HCT116 (cell line): ENCODE measurements around the gene DLEC1.

Experiments used
- EZH2phosphoT487 ChIP-seq: fragments of 200-600 bp; IDR thresholded peaks from 2 replicates; pipeline ENCODE4 v1.6.1; 2018; ENCODE audit warnings: antibody characterized with exemption, borderline replicate concordance
- POLR2AphosphoS5 ChIP-seq: IDR thresholded peaks from 2 replicates; pipeline ENCODE4 v1.6.1; 2011; ENCODE audit warnings: mild to moderate bottlenecking, low read depth, low read length, moderate library complexity
- SP1 ChIP-seq: IDR thresholded peaks from 2 replicates; pipeline ENCODE4 v1.6.1; 2012; ENCODE audit warnings: low read depth
- TF ChIP-seq, protein P1 (sequence below), 3 experiments: fragments of 200-600 bp in 1 of 3; sonication (generic) in 1 of 3; IDR thresholded peaks in 2 of 3; conservative IDR thresholded peaks in 1 of 3; 2 replicates each; pipeline ENCODE4 v1.5.1; 2012 to 2017; ENCODE audit warnings: low read depth in 2 of 3, low read length in 2 of 3, antibody characterized with exemption in 1 of 3, borderline replicate concordance in 1 of 3, control low read depth in 1 of 3, mild to moderate bottlenecking in 1 of 3, mixed read lengths in 1 of 3, mixed run types in 1 of 3, moderate library complexity in 1 of 3; ENCODE audit not compliant: insufficient read depth in 1 of 3
- TF ChIP-seq, protein P2 (sequence below): IDR thresholded peaks from 2 replicates; pipeline ENCODE4 v1.6.1; 2012; ENCODE audit warnings: low read depth
- TF ChIP-seq, protein P3 (sequence below): IDR thresholded peaks from 2 replicates; pipeline ENCODE4 v1.6.1; 2012

DNA sequence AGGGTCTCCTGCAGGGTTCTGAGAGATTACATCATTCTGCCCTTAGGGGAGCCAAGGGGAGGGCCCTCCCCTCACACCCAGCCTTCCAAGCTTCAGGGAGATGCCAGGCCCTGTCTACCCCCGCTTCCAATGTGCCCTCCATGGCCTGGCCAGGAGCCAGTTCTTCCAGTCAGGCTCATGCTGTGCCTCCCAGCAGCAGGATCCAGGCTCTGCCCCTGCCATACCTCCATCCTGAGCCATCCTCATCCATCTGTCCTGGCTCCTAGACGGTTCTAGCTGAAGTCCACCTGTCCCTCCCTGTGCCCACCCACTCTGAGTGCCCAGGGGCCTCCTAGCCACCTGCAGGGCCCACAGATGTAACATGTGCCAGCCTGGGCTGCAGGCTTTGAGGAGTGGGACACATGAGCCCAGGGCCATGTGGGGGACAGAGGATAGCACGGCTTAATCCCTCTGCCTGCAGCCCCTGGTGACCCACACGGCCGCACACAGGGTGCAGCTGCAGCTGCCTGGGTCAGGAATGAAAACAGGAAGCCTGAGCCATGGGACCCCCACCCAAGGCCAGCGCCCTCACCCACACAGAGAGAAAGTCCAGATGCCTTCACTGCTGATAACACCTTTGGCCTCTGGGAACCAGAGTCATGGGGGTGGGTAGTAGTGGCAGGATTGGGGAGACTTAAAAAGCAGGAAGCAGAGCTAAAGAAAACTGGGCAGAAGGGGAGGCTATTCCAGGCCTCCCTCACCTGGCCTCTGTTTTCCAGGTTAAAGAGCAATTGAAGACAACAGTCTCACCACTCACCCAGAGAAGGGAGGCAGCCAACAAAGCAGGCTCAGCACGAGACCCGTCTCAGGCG is 21.3 kb upstream of the DLEC1 start:
- no peak for TF ChIP-seq SP1
- no peak for TF ChIP-seq EZH2phosphoT487
- TF ChIP-seq, protein P1, sequence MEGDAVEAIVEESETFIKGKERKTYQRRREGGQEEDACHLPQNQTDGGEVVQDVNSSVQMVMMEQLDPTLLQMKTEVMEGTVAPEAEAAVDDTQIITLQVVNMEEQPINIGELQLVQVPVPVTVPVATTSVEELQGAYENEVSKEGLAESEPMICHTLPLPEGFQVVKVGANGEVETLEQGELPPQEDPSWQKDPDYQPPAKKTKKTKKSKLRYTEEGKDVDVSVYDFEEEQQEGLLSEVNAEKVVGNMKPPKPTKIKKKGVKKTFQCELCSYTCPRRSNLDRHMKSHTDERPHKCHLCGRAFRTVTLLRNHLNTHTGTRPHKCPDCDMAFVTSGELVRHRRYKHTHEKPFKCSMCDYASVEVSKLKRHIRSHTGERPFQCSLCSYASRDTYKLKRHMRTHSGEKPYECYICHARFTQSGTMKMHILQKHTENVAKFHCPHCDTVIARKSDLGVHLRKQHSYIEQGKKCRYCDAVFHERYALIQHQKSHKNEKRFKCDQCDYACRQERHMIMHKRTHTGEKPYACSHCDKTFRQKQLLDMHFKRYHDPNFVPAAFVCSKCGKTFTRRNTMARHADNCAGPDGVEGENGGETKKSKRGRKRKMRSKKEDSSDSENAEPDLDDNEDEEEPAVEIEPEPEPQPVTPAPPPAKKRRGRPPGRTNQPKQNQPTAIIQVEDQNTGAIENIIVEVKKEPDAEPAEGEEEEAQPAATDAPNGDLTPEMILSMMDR (IDR thresholded peaks at IDR 0.05 in 2 of 3, conservative IDR thresholded peaks at IDR 0.05 in 1 of 3; ENCODE audit: borderline replicate concordance in 1 of 3, insufficient read depth in 1 of 3, low read depth in 2 of 3, low read length in 2 of 3), result no peak
- no peak for TF ChIP-seq POLR2AphosphoS5
- TF ChIP-seq, protein P2, sequence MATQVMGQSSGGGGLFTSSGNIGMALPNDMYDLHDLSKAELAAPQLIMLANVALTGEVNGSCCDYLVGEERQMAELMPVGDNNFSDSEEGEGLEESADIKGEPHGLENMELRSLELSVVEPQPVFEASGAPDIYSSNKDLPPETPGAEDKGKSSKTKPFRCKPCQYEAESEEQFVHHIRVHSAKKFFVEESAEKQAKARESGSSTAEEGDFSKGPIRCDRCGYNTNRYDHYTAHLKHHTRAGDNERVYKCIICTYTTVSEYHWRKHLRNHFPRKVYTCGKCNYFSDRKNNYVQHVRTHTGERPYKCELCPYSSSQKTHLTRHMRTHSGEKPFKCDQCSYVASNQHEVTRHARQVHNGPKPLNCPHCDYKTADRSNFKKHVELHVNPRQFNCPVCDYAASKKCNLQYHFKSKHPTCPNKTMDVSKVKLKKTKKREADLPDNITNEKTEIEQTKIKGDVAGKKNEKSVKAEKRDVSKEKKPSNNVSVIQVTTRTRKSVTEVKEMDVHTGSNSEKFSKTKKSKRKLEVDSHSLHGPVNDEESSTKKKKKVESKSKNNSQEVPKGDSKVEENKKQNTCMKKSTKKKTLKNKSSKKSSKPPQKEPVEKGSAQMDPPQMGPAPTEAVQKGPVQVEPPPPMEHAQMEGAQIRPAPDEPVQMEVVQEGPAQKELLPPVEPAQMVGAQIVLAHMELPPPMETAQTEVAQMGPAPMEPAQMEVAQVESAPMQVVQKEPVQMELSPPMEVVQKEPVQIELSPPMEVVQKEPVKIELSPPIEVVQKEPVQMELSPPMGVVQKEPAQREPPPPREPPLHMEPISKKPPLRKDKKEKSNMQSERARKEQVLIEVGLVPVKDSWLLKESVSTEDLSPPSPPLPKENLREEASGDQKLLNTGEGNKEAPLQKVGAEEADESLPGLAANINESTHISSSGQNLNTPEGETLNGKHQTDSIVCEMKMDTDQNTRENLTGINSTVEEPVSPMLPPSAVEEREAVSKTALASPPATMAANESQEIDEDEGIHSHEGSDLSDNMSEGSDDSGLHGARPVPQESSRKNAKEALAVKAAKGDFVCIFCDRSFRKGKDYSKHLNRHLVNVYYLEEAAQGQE, result no peak
- TF ChIP-seq, protein P3, sequence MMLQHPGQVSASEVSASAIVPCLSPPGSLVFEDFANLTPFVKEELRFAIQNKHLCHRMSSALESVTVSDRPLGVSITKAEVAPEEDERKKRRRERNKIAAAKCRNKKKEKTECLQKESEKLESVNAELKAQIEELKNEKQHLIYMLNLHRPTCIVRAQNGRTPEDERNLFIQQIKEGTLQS, result no peak
